Activated T-helper 2 cell treated with anti-CD3 and anti-CD28 coated beads, Interferon-gamma antibody, Interleukin-2, Interleukin-4, amounts not matched to agents 10 μg/mL and 5 μg/mL and 100 μg/mL, durations not matched to agents 14 hours and 24 hours and 36 hours (primary cell): ENCODE measurements around the gene FGF13. TPM values are rescaled to one million over a fixed set of nuclear protein-coding genes. Genes with fewer than 3 reads are reported as not detected.

Experiments used
- DNase-seq: peaks from one replicate; pipeline ENCODE4 v3.0.0; 2021; ENCODE audit warnings: low spot score
- H3K27ac Mint-ChIP-seq: one replicate; pipeline ENCODE4 v1.8.0; 2021; ENCODE audit warnings: mixed read lengths
- H3K27me3 Mint-ChIP-seq: one replicate; pipeline ENCODE4 v1.8.0; 2021; ENCODE audit warnings: low read depth, mixed read lengths
- H3K36me3 Mint-ChIP-seq: one replicate; pipeline ENCODE4 v1.8.0; 2021; ENCODE audit warnings: low read depth, mixed read lengths
- H3K4me1 Mint-ChIP-seq: one replicate; pipeline ENCODE4 v1.8.0; 2021; ENCODE audit warnings: low read depth, mixed read lengths
- H3K4me3 Mint-ChIP-seq: one replicate; pipeline ENCODE4 v1.8.0; 2021; ENCODE audit warnings: low read depth, mild to moderate bottlenecking, moderate library complexity, mixed read lengths
- H3K9me3 Mint-ChIP-seq: one replicate; pipeline ENCODE4 v1.8.0; 2021; ENCODE audit warnings: mixed read lengths
- intact Hi-C: fragments of 100-400 bp; cut with micrococcal nuclease; formaldehyde crosslinking; loops from one replicate; pipeline ENCODE4 v1.15.1; 2023
- total RNA-seq: library from RNA; stranded (reverse); gene quantifications from 2 replicates; pipeline ENCODE4 v1.2.3, GENCODE V29; 2022

FGF13 gene
- total RNA-seq, 1 donor from 2014 or later = not detected

- intact Hi-C loops = no loop called here
- Mint-ChIP-seq H3K4me3 (no peak overlapping the region), H3K27me3 (peaks cover 26% of the 10 kb centered on the region), H3K36me3 (no peaks in the 10 kb centered on the region), H3K9me3 (no peaks in the 10 kb centered on the region), H3K27ac (no peak overlapping the region), H3K4me1 (no peaks in the 10 kb centered on the region)
- DNase-seq = no peak
These were observed 1.4 kb downstream of the FGF13 start for GRCh38 chrX:138709886-138710791.

- Mint-ChIP-seq H3K4me3 (no peak overlapping the region), H3K27me3 (peaks cover 26% of the 10 kb centered on the region), H3K36me3 (no peaks in the 10 kb centered on the region), H3K4me1 (no peaks in the 10 kb centered on the region), H3K27ac (no peak overlapping the region), H3K9me3 (no peaks in the 10 kb centered on the region)
- intact Hi-C loops = no loop called here
- no peak for DNase-seq
These were observed 3.2 kb downstream of the FGF13 start for GRCh38 chrX:138708268-138708667.

- H3K27me3 Mint-ChIP-seq = peaks cover 4% of the 10 kb centered on the region
- no peak for DNase-seq
- H3K4me3 Mint-ChIP-seq = no peak overlapping the region
- H3K36me3 Mint-ChIP-seq = no peaks in the 10 kb centered on the region
- intact Hi-C loops = no loop called here
- no peak overlapping the region for H3K27ac Mint-ChIP-seq
- no peaks in the 10 kb centered on the region for H3K4me1 Mint-ChIP-seq
- H3K9me3 Mint-ChIP-seq = no peaks in the 10 kb centered on the region
These were observed 6.9 kb downstream of the FGF13 start for GRCh38 chrX:138704596-138704995.

- DNase-seq = no peak
- H3K4me1 Mint-ChIP-seq = no peaks in the 10 kb centered on the region
- no peak overlapping the region for H3K4me3 Mint-ChIP-seq
- H3K27ac Mint-ChIP-seq = no peak overlapping the region
- no peaks in the 10 kb centered on the region for H3K36me3 Mint-ChIP-seq
- H3K27me3 Mint-ChIP-seq = peaks cover under 1% of the 10 kb centered on the region
- no peaks in the 10 kb centered on the region for H3K9me3 Mint-ChIP-seq
- intact Hi-C loops = no loop called here
These were observed 7.4 kb downstream of the FGF13 start for GRCh38 chrX:138704101-138704500.

- no peak for DNase-seq
- no peaks in the 10 kb centered on the region for H3K36me3 Mint-ChIP-seq
- H3K9me3 Mint-ChIP-seq = no peaks in the 10 kb centered on the region
- H3K27me3 Mint-ChIP-seq = no peaks in the 10 kb centered on the region
- H3K4me1 Mint-ChIP-seq = no peaks in the 10 kb centered on the region
- intact Hi-C loops = no loop called here
- H3K4me3 Mint-ChIP-seq = no peak overlapping the region
- no peak overlapping the region for H3K27ac Mint-ChIP-seq
These were observed 18.9 kb downstream of the FGF13 start for GRCh38 chrX:138692591-138692990.

- Mint-ChIP-seq H3K4me1 (no peaks in the 10 kb centered on the region), H3K27ac (no peak overlapping the region), H3K36me3 (no peaks in the 10 kb centered on the region), H3K4me3 (no peak overlapping the region), H3K9me3 (no peaks in the 10 kb centered on the region), H3K27me3 (no peaks in the 10 kb centered on the region)
- no peak for DNase-seq
- intact Hi-C loops = no loop called here
These were observed 20.3 kb downstream of the FGF13 start for GRCh38 chrX:138691186-138691585.

GRCh38 chrX:138690591-138690990, 20.9 kb downstream of the FGF13 start:
- Mint-ChIP-seq H3K4me1 (no peaks in the 10 kb centered on the region), H3K27me3 (no peaks in the 10 kb centered on the region), H3K9me3 (no peaks in the 10 kb centered on the region), H3K27ac (no peak overlapping the region), H3K36me3 (no peaks in the 10 kb centered on the region), H3K4me3 (no peak overlapping the region)
- no peak for DNase-seq
- intact Hi-C loops = no loop called here

GRCh38 chrX:138683600-138683999, 27.9 kb downstream of the FGF13 start:
- intact Hi-C loops = no loop called here
- no peak overlapping the region for H3K4me3 Mint-ChIP-seq
- no peaks in the 10 kb centered on the region for H3K9me3 Mint-ChIP-seq
- no peaks in the 10 kb centered on the region for H3K27me3 Mint-ChIP-seq
- no peaks in the 10 kb centered on the region for H3K4me1 Mint-ChIP-seq
- no peak for DNase-seq
- no peaks in the 10 kb centered on the region for H3K36me3 Mint-ChIP-seq
- no peak overlapping the region for H3K27ac Mint-ChIP-seq

- Mint-ChIP-seq H3K36me3 (no peaks in the 10 kb centered on the region), H3K4me1 (no peaks in the 10 kb centered on the region), H3K4me3 (no peak overlapping the region), H3K9me3 (no peaks in the 10 kb centered on the region), H3K27ac (no peak overlapping the region), H3K27me3 (no peaks in the 10 kb centered on the region)
- intact Hi-C loops = no loop called here
- no peak for DNase-seq
These were observed 41.8 kb downstream of the FGF13 start for GRCh38 chrX:138669693-138670092.

GRCh38 chrX:138664466-138664865, 47.1 kb downstream of the FGF13 start:
- H3K36me3 Mint-ChIP-seq = no peaks in the 10 kb centered on the region
- H3K4me3 Mint-ChIP-seq = no peak overlapping the region
- no peaks in the 10 kb centered on the region for H3K9me3 Mint-ChIP-seq
- no peaks in the 10 kb centered on the region for H3K27me3 Mint-ChIP-seq
- H3K27ac Mint-ChIP-seq = no peak overlapping the region
- no peak for DNase-seq
- no peaks in the 10 kb centered on the region for H3K4me1 Mint-ChIP-seq
- intact Hi-C loops = no loop called here

GRCh38 chrX:138664016-138664415, 47.5 kb downstream of the FGF13 start:
- Mint-ChIP-seq H3K27ac (no peak overlapping the region), H3K27me3 (no peaks in the 10 kb centered on the region), H3K4me3 (no peak overlapping the region), H3K36me3 (no peaks in the 10 kb centered on the region), H3K9me3 (no peaks in the 10 kb centered on the region), H3K4me1 (no peaks in the 10 kb centered on the region)
- intact Hi-C loops = no loop called here
- DNase-seq = no peak

- intact Hi-C loops = no loop called here
- Mint-ChIP-seq H3K9me3 (no peaks in the 10 kb centered on the region), H3K4me1 (no peaks in the 10 kb centered on the region), H3K27me3 (no peaks in the 10 kb centered on the region), H3K27ac (no peak overlapping the region), H3K36me3 (no peaks in the 10 kb centered on the region), H3K4me3 (no peak overlapping the region)
- DNase-seq = no peak
These were observed 60.0 kb downstream of the FGF13 start for GRCh38 chrX:138651494-138651893.

- Mint-ChIP-seq H3K27ac (no peak overlapping the region), H3K36me3 (no peaks in the 10 kb centered on the region), H3K4me3 (no peak overlapping the region), H3K27me3 (no peaks in the 10 kb centered on the region), H3K4me1 (no peaks in the 10 kb centered on the region), H3K9me3 (no peaks in the 10 kb centered on the region)
- intact Hi-C loops = no loop called here
- no peak for DNase-seq
These were observed 62.9 kb downstream of the FGF13 start for GRCh38 chrX:138648568-138648967.
